Prostate gland (tissue), 2 donors: Measurements from ENCODE around the gene SEMA3F. TPM values are rescaled to one million over a fixed set of nuclear protein-coding genes. Genes with fewer than 3 reads are reported as not detected.

Experiments used
- DNase-seq: peaks from one replicate; pipeline ENCODE4 v3.0.0-alpha.2; 2019; ENCODE audit warnings: low spot score
- H3K27ac ChIP-seq, 2 donors: fragments of 200-600 bp; sonication (generic); 2 replicates each; pipeline ENCODE4 v1.5.1; 2017 to 2019
- H3K27me3 ChIP-seq: fragments of 200-600 bp; sonication (generic); replicated peaks from 2 replicates; pipeline ENCODE4 v1.5.1; 2019; ENCODE audit not compliant: insufficient read depth
- H3K36me3 ChIP-seq, 2 donors: fragments of 200-600 bp; sonication (generic); 1 replicate in 1 of 2; 2 replicates in 1 of 2; pipeline versions ENCODE4 v1.5.1 to v1.8.1; 2017 to 2019
- H3K4me1 ChIP-seq: fragments of 200-600 bp; sonication (generic); replicated peaks from 2 replicates; pipeline ENCODE4 v1.5.1; 2019
- H3K4me3 ChIP-seq, 2 donors: fragments of 200-600 bp; sonication (generic); 2 replicates each; pipeline ENCODE4 v1.5.1; 2017 to 2019
- H3K9me3 ChIP-seq: fragments of 200-600 bp; sonication (generic); 2 replicates; pipeline ENCODE4 v1.5.1; 2017
- CTCF ChIP-seq, 4 experiments: fragments of 200-600 bp in 2 of 4; fragments of 450-650 bp in 2 of 4; sonication (generic) in 2 of 4; IDR thresholded peaks; 1 replicate in 3 of 4; 2 replicates in 1 of 4; pipeline ENCODE4 v1.5.1; 2016 to 2019; ENCODE audit warnings: antibody characterized with exemption in 4 of 4, mild to moderate bottlenecking in 2 of 4, moderate library complexity in 2 of 4
- POLR2A ChIP-seq: fragments of 450-650 bp; IDR thresholded peaks from one replicate; pipeline ENCODE4 v1.6.1; 2016; ENCODE audit warnings: antibody characterized with exemption, mild to moderate bottlenecking
- POLR2AphosphoS5 ChIP-seq: sonication (generic); formaldehyde crosslinking; IDR thresholded peaks from one replicate; pipeline ENCODE4 v1.6.1; 2017; ENCODE audit warnings: antibody characterized with exemption
- WGBS: methylation state at CpG from one replicate; pipeline ENCODE4 v1.1.5; 2018; 5-methylcytosine and 5-hydroxymethylcytosine counted together
- intact Hi-C: fragments of 100-400 bp; cut with DNase I; formaldehyde crosslinking; loops from one replicate; pipeline ENCODE4 v1.14.2; 2022
- total RNA-seq, 2 donors: library from RNA; depleted of rRNA; stranded (reverse); fragments of >200 nt; gene quantifications; one replicate each; pipeline ENCODE4 v1.1.0, GENCODE V29; 2016

Gene SEMA3F
- total RNA-seq, 2 donors from 2014 or later = 43.3 to 71.8 TPM

- DNase-seq = no peak
- Histone ChIP-seq H3K27ac (peak overlapping the region; percentile 75 to 83), H3K4me1 (peaks cover 50% of the 10 kb centered on the region), H3K9me3 (no peaks in the 10 kb centered on the region), H3K4me3 (no peak overlapping the region), H3K36me3 (no peaks in the 10 kb centered on the region), H3K27me3 (no peaks in the 10 kb centered on the region)
- 6% methylated on average over 1 of the region's 1 CpG for WGBS
- TF ChIP-seq POLR2AphosphoS5 = no peak
- no peak for TF ChIP-seq POLR2A
- no peak for TF ChIP-seq CTCF (IDR thresholded peaks at IDR 0.05)
- intact Hi-C loops = no loop called here
Observed at GRCh38 chr3:50164481-50164880, 9.4 kb downstream of the SEMA3F start.

GRCh38 chr3:50164984-50165909, 10.1 kb downstream of the SEMA3F start:
- Histone ChIP-seq H3K4me1 (peaks cover 50% of the 10 kb centered on the region), H3K36me3 (no peaks in the 10 kb centered on the region), H3K27ac (peak overlapping the region; percentile 75 to 83), H3K4me3 (no peak overlapping the region), H3K27me3 (no peaks in the 10 kb centered on the region), H3K9me3 (no peaks in the 10 kb centered on the region)
- no peak for TF ChIP-seq POLR2A
- peak; percentile 31 for TF ChIP-seq POLR2AphosphoS5
- WGBS = 10% methylated on average over 7 of the region's 7 CpGs
- DNase-seq = no peak
- intact Hi-C loops = no loop called here

GRCh38 chr3:50165910-50166538, 10.9 kb downstream of the SEMA3F start:
- Histone ChIP-seq H3K4me3 (no peak overlapping the region), H3K27me3 (no peaks in the 10 kb centered on the region), H3K27ac (peak overlapping the region; percentile 75 to 83), H3K9me3 (no peaks in the 10 kb centered on the region), H3K4me1 (peaks cover 42% of the 10 kb centered on the region), H3K36me3 (no peaks in the 10 kb centered on the region)
- 20% methylated on average over 15 of the region's 15 CpGs for WGBS
- intact Hi-C loops = no loop called here
- TF ChIP-seq CTCF (IDR thresholded peaks at IDR 0.05) (no peak), POLR2A (no peak), POLR2AphosphoS5 (no peak)
- DNase-seq = no peak

GRCh38 chr3:50166620-50167019, 11.5 kb downstream of the SEMA3F start:
- Histone ChIP-seq H3K27ac (peak overlapping the region; percentile 75 to 83), H3K4me3 (no peak overlapping the region), H3K27me3 (no peaks in the 10 kb centered on the region), H3K36me3 (no peaks in the 10 kb centered on the region), H3K4me1 (peaks cover 42% of the 10 kb centered on the region), H3K9me3 (no peaks in the 10 kb centered on the region)
- intact Hi-C loops = no loop called here
- TF ChIP-seq POLR2A (no peak), POLR2AphosphoS5 (no peak), CTCF (IDR thresholded peaks at IDR 0.05) (no peak)
- 28% methylated on average over 6 of the region's 6 CpGs for WGBS
- DNase-seq = no peak

- Histone ChIP-seq H3K27me3 (no peaks in the 10 kb centered on the region), H3K27ac (peak overlapping the region; percentile 66 to 83), H3K4me1 (peaks cover 47% of the 10 kb centered on the region), H3K36me3 (no peaks in the 10 kb centered on the region), H3K4me3 (no peak overlapping the region), H3K9me3 (no peaks in the 10 kb centered on the region)
- WGBS = 41% methylated on average over 16 of the region's 16 CpGs
- intact Hi-C loops = no loop called here
- TF ChIP-seq POLR2A (no peak), POLR2AphosphoS5 (no peak), CTCF (IDR thresholded peaks at IDR 0.05) (no peak)
- DNase-seq = no peak
Observed at GRCh38 chr3:50167069-50167840, 12.1 kb downstream of the SEMA3F start.
